Measurements from ENCODE around the gene ADGRA1. TPM values are rescaled to one million over a fixed set of nuclear protein-coding genes. Genes with fewer than 3 reads are reported as not detected.
"Not testable (repeated sequence)": the region's sequence is repeated elsewhere in the genome, so short reads cannot be mapped to it uniquely, and the experiment has no call there.

The ADGRA1 gene
- total RNA-seq, 2 donors from 2014 or later: 0.24 to 1.0 TPM

GRCh38 chr10:133150656-133151055, 62.9 kb downstream of the ADGRA1 start:
- Mint-ChIP-seq H3K4me1 (peaks cover 12% of the 10 kb centered on the region), H3K27ac (peak overlapping the region; percentile 93), H3K27me3 (ENCODE audit: insufficient read depth) (peaks cover 14% of the 10 kb centered on the region), H3K36me3 (ENCODE audit: low read depth) (no peaks in the 10 kb centered on the region), H3K4me3 (no peak overlapping the region), H3K9me3 (peaks cover 33% of the 10 kb centered on the region)
- Histone ChIP-seq H3K27ac (ENCODE audit: low read depth, low read length) (no peak overlapping the region), H3K9ac (ENCODE audit: extremely low read depth, low read length, poor library complexity, severe bottlenecking) (no peak overlapping the region), H3K27me3 (ENCODE audit: control insufficient read depth, insufficient read depth, low read length, poor library complexity, severe bottlenecking) (no peaks in the 10 kb centered on the region), H3K9me3 (ENCODE audit: control insufficient read depth, low read length) (peaks cover 9% of the 10 kb centered on the region), H3K36me3 (ENCODE audit: control insufficient read depth, insufficient read depth, low read length) (no peaks in the 10 kb centered on the region), H3K4me1 (ENCODE audit: control insufficient read depth, insufficient read depth, low read length) (peaks cover 6% of the 10 kb centered on the region), H3K4me3 (ENCODE audit: low read length) (no peak overlapping the region)
- TF ChIP-seq CTCF (conservative IDR thresholded peaks at IDR 0.05): no peak
- WGBS, 2 experiments (ENCODE audit: insufficient coverage in 1 of 2, insufficient read length in 1 of 2): 88 to 96% methylated on average over 3 to 12 of the region's 12 CpGs
- peak; percentile 45 for DNase-seq

GRCh38 chr10:133151071-133151470, 63.3 kb downstream of the ADGRA1 start:
- 75 to 100% methylated on average over 1 to 3 of the region's 3 CpGs for WGBS, 2 experiments (ENCODE audit: insufficient coverage in 1 of 2, insufficient read length in 1 of 2)
- not testable (repeated sequence) for H3K36me3 Mint-ChIP-seq (ENCODE audit: low read depth)

GRCh38 chr10:133151543-133151972, 63.8 kb downstream of the ADGRA1 start:
- DNase-seq: peak; percentile 85
- Histone ChIP-seq H3K9me3 (ENCODE audit: control insufficient read depth, low read length) (peaks cover 9% of the 10 kb centered on the region), H3K4me3 (ENCODE audit: low read length) (peak overlapping the region; percentile 1), H3K27me3 (ENCODE audit: control insufficient read depth, insufficient read depth, low read length, poor library complexity, severe bottlenecking) (no peaks in the 10 kb centered on the region), H3K27ac (ENCODE audit: low read depth, low read length) (peak overlapping the region; percentile 75), H3K9ac (ENCODE audit: extremely low read depth, low read length, poor library complexity, severe bottlenecking) (peak overlapping the region; percentile 27), H3K36me3 (ENCODE audit: control insufficient read depth, insufficient read depth, low read length) (no peaks in the 10 kb centered on the region), H3K4me1 (ENCODE audit: control insufficient read depth, insufficient read depth, low read length) (peaks cover 6% of the 10 kb centered on the region)
- TF ChIP-seq CTCF (conservative IDR thresholded peaks at IDR 0.05): no peak
- no peaks in the 10 kb centered on the region for H3K36me3 Mint-ChIP-seq (ENCODE audit: low read depth)
- peaks cover 12% of the 10 kb centered on the region for H3K4me1 Mint-ChIP-seq
- peaks cover 14% of the 10 kb centered on the region for H3K27me3 Mint-ChIP-seq (ENCODE audit: insufficient read depth)
- H3K27ac Mint-ChIP-seq: peak overlapping the region; percentile 93
- peak overlapping the region; percentile 11 for H3K4me3 Mint-ChIP-seq
- WGBS, 2 experiments (ENCODE audit: insufficient coverage in 1 of 2, insufficient read length in 1 of 2): 9 to 11% methylated on average over 6 to 8 of the region's 9 CpGs
- peaks cover 33% of the 10 kb centered on the region for H3K9me3 Mint-ChIP-seq

More at GRCh38 chr10:133151071-133151470, 63.3 kb downstream of the ADGRA1 start:
- H3K4me3 Mint-ChIP-seq; H3K36me3 ChIP-seq (ENCODE audit: control insufficient read depth, insufficient read depth, low read length); H3K27me3 ChIP-seq (ENCODE audit: control insufficient read depth, insufficient read depth, low read length, poor library complexity, severe bottlenecking); H3K4me1 ChIP-seq (ENCODE audit: control insufficient read depth, insufficient read depth, low read length); DNase-seq; H3K9me3 ChIP-seq (ENCODE audit: control insufficient read depth, low read length): not testable (repeated sequence)
- Mint-ChIP-seq H3K4me1 (peaks cover 12% of the 10 kb centered on the region), H3K27ac (peak overlapping the region; percentile 93), H3K27me3 (ENCODE audit: insufficient read depth) (peaks cover 14% of the 10 kb centered on the region), H3K9me3 (peaks cover 33% of the 10 kb centered on the region)
- Histone ChIP-seq H3K9ac (ENCODE audit: extremely low read depth, low read length, poor library complexity, severe bottlenecking) (peak overlapping the region; percentile 27), H3K27ac (ENCODE audit: low read depth, low read length) (peak overlapping the region; percentile 75), H3K4me3 (ENCODE audit: low read length) (peak overlapping the region; percentile 1)

- Histone ChIP-seq H3K9ac (ENCODE audit: extremely low read depth, low read length, poor library complexity, severe bottlenecking) (no peak overlapping the region), H3K4me1 (ENCODE audit: control insufficient read depth, insufficient read depth, low read length) (peaks cover 6% of the 10 kb centered on the region), H3K9me3 (ENCODE audit: control insufficient read depth, low read length) (no peaks in the 10 kb centered on the region), H3K36me3 (ENCODE audit: control insufficient read depth, insufficient read depth, low read length) (no peaks in the 10 kb centered on the region), H3K4me3 (ENCODE audit: low read length) (no peak overlapping the region), H3K27ac (ENCODE audit: low read depth, low read length) (no peak overlapping the region), H3K27me3 (ENCODE audit: control insufficient read depth, insufficient read depth, low read length, poor library complexity, severe bottlenecking) (no peaks in the 10 kb centered on the region)
- no peaks in the 10 kb centered on the region for H3K36me3 Mint-ChIP-seq (ENCODE audit: low read depth)
- H3K4me1 Mint-ChIP-seq: peaks cover 12% of the 10 kb centered on the region
- no peak overlapping the region for H3K4me3 Mint-ChIP-seq
- no peak for DNase-seq
- no peak for TF ChIP-seq CTCF (conservative IDR thresholded peaks at IDR 0.05)
- 93% methylated on average over 4 of the region's 4 CpGs for WGBS, 2 experiments (ENCODE audit: insufficient coverage in 1 of 2, insufficient read length in 1 of 2)
- H3K27ac Mint-ChIP-seq: no peak overlapping the region
- peaks cover 8% of the 10 kb centered on the region for H3K27me3 Mint-ChIP-seq (ENCODE audit: insufficient read depth)
- peaks cover 9% of the 10 kb centered on the region for H3K9me3 Mint-ChIP-seq
These were observed 66.7 kb downstream of the ADGRA1 start for GRCh38 chr10:133154411-133154810.

All from endodermal cell (in vitro differentiated cells).